CD4-positive, alpha-beta T cell treated with Interleukin-17A for 1 hour (primary cell): ENCODE data around the gene RPRD1A.
A peak's percentile ranks its signal among the peaks of the same experiment; 100 is the strongest.
"Not testable (repeated sequence)": the region's sequence is repeated elsewhere in the genome, so short reads cannot be mapped to it uniquely, and the experiment has no call there.

Source experiments
- DNase-seq: peaks from one replicate; pipeline ENCODE4 v3.0.0-alpha.2; 2020

RPRD1A gene, protein sequence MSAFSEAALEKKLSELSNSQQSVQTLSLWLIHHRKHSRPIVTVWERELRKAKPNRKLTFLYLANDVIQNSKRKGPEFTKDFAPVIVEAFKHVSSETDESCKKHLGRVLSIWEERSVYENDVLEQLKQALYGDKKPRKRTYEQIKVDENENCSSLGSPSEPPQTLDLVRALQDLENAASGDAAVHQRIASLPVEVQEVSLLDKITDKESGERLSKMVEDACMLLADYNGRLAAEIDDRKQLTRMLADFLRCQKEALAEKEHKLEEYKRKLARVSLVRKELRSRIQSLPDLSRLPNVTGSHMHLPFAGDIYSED

DNA sequence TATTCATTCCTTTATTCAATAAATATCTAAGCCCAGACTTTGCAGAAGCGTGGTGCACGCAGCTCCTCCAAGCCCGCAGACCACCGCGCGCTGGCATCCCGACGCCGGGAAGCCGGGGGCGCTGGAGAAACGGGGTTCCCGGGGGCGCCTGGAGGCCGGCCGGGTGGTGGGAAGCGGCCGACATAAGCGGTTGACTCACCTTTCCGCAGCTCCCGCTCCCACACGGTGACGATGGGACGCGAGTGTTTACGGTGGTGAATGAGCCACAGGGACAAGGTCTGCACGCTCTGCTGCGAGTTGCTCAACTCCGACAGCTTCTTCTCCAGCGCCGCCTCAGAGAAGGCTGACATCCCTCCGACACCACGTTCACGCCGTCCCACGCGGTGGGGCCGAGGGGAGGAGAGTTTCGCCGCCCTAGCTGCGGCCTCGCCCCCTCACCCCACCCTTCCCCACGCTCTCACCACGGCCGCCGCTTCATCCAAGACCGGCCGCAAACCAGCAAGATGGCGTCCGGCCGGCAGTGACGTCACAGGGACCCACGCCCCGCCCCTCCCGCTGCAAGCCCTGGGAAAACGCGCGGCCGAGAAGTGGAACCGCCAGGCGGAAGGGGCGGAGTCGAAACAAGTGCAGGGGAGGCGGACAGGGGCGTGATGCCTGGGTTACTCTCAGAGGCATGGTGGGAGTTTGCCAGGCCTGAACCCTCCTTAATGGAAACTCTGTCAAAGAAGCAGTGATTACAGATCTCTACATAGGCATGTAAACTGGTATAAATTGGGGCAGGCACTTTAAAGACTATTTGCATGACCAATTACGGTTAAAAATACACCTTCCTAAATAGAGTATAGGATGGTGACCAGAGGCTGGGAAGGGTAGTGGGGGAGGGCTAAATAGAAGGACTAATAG is at the start of gene RPRD1A:
RPRD1A (minus strand) TSS at position 505 of the 903 bp plus-strand sequence; CDS start at position 350, 155 bp downstream.
- peak; percentile 96 for DNase-seq

DNA sequence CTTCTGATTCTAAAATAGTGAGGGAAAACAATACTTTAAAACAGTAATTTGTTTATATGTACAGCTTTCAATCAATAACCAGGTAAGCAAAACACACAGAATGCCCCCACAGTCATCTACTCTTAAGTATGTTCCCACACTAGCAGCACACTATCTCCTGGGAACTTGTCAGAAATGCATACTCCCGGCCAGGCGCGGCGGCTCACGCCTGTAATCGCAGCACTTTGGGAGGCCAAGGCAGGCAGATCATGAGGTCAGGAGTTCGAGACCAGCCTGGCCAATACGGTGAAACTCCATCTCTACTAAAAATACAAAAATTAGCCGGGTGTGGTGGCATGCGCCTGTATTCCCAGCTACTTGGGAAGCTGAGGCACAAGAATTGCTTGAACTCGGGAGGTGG is 49.4 kb upstream of the RPRD1A start:
- not testable (repeated sequence) for DNase-seq

DNA sequence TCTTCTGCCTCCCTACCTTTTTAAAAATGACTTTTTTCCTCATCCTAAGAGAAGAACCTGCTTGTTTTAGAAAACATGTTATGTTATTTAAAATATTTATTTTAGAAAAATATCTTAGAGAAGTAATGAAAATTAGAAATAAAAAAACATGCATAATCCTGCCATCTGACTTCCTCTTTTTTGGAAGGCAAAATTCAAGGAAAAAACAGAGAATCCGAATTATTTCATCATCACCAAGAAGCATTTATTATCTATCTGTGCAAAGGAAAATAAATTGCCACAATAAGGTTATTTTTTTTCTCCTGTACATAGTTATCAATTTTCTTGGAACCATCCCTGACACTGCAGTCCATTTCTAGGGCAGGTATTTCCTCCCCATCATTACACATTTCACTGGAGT is 47.4 kb upstream of the RPRD1A start:
- DNase-seq = no peak

GRCh38 chr18:36114251-36114650 is 46.9 kb upstream of the RPRD1A start:
- no peak for DNase-seq

DNA sequence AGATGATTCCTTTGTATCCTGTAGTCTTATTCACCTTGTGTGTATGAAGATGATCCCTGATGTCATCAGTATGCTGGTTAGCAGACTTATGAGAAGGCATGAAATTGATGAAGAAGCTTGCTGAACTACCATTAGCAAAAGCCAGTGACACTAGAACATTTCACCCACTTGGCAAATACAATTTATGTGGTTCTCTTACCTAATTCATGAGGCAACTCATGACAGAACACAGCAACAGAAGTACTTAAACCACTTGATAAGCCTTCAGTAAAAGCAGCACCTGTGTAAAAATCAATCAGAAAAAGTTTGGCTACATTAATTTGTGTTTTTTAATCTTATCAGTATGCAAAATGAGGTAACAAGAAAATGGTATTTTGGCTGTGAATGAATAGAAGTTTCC is 44.9 kb upstream of the RPRD1A start:
- DNase-seq = no peak

GRCh38 chr18:36109737-36110136 is 42.4 kb upstream of the RPRD1A start:
- DNase-seq = no peak

GRCh38 chr18:36108601-36109000 is 41.2 kb upstream of the RPRD1A start:
- DNase-seq = no peak

DNA sequence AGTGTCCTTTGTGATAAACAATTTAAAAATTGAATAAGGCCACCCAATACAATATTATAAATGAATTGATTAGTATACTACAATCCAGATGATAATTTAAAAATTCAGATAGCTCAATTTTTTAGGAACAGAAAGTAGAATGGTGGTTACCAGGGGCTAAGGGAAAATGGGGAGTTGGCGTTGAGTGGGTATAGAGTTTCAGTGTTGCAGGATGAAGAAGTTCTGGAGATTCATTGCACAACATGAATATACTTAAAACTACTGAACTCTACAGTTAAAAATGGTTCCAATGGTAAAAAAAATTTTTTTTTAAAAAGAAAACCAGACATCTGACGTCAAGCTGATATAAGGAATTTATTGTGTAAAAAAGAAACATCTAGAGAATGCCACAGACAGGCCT is 40.8 kb upstream of the RPRD1A start:
- no peak for DNase-seq

GRCh38 chr18:36107477-36107876 is 40.1 kb upstream of the RPRD1A start:
- DNase-seq = no peak

DNA sequence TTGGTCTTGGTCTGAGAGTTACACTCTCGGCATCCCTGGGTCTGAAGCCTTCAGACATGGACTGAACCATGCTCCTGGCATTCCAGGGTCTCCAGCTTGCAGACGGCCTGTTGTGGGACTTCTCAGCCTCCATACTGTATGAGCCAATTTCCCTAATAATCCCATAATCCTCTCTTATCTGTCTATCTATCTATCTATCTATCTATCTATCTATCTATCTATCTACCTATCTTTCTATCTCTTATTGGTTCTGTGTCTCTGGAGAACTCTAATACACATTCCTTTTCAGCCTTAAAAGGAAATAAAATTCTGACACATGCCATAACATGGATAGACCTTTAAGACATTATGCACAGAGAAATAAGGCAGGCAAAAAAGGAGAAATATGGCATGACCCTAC is 37.4 kb upstream of the RPRD1A start:
- DNase-seq = no peak

DNA sequence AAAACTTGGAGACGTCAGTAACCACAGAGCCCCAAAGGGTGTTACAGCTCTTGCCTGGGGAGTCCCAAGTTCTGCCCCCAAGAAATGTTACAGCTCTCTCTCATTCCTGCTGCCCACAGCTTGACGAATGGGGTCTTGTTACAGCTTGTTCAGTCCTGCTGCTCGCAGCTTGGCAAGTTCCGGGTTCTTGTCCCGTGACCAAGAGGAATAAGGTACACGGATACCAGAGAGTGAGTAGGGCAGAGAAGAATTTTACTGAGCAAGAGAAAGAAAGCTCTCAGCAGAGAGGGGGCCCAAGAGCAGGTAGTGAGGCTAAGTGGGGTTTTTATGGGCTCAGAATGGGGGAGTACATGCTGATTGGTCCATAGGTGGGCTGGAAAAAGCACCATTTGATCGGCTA is 34.6 kb upstream of the RPRD1A start:
- DNase-seq = no peak

- DNase-seq = no peak
Measured at GRCh38 chr18:36099311-36099710, 32.0 kb upstream of the RPRD1A start.

DNA sequence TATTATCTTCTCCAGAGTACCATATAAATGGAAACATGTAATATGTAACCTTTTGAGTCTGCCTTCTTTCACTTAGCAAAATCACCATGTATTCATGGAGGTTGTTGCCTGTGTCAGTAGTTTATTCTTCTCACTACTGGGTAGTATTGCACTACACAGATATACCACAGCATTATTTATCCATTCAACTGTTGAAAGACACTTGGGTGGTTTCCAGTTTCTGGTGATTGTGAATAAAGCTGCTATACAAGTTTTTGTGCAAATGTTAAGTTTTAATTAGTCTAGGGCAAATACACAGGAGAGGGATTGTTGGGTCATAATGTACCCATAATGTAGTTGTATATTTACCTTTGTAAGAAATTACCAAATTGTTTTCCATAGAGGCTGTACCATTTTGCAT is 29.6 kb upstream of the RPRD1A start:
- no peak for DNase-seq

GRCh38 chr18:36095936-36096519 is 28.7 kb upstream of the RPRD1A start:
- peak; percentile 64 for DNase-seq

GRCh38 chr18:36094431-36094830 is 27.1 kb upstream of the RPRD1A start:
- no peak for DNase-seq

GRCh38 chr18:36092116-36092515 is 24.8 kb upstream of the RPRD1A start:
- not testable (repeated sequence) for DNase-seq

GRCh38 chr18:36089001-36089400 is 21.6 kb upstream of the RPRD1A start:
- DNase-seq = no peak

DNA sequence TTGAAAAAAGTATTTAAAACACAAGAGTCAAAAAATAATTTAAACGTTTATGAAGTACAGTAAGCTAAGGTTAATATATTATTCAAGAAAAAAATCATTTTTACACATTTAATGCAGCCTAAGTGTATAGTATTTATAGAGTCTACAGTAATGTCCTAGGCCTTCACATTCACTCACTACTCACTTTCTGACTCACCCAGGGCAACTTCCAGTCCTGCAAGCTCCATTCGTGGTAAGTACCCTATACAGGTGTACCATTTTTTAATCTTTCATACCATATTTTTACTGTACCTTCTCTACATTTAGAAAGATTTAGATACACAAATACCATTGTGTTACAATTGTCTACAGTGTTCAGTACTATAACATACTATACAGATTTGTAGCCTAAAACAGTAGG is 20.9 kb upstream of the RPRD1A start:
- no peak for DNase-seq

DNA sequence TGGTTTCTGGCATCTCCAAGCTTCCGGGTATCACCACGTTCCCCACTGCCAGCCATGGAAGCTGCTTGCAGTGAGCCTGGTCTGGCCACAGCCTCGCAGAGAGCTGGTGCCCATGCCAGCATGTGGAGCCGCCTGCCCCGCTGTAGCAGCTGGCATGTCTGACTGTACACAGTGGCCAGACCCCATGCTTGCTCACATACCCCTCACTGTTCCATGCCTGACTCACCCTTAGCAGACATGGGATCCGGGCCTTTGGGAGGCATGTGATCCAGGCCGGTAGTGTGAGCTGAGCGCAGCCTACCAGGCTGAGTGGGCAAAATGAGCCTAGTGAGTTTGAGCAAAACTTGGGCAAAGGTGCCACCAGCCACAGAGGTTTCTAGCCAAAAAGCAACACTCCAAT is 18.8 kb upstream of the RPRD1A start:
- no peak for DNase-seq

GRCh38 chr18:36085195-36085594 is 17.8 kb upstream of the RPRD1A start:
- DNase-seq = no peak

- DNase-seq = no peak
Measured at GRCh38 chr18:36083729-36084128, 16.4 kb upstream of the RPRD1A start.

DNA sequence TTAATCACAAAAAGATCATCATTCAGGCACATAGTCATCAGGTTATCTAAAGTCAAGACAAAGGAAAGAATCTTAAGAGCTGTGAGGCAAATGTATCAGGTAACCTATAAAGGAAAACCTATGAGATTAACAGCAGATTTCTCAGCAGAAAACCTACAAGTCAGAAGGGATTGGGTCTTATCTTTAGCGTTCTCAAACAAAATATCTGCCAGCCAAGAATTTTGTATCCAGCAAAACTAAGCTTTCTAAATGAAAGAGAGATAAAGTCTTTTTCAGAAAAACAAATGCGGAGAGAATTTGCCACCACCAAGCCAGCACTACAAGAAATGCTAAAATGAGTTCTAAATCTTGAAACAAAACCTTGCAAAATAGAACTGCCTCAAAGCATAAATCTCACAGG is 13.8 kb upstream of the RPRD1A start:
- DNase-seq = not testable (repeated sequence)

DNA sequence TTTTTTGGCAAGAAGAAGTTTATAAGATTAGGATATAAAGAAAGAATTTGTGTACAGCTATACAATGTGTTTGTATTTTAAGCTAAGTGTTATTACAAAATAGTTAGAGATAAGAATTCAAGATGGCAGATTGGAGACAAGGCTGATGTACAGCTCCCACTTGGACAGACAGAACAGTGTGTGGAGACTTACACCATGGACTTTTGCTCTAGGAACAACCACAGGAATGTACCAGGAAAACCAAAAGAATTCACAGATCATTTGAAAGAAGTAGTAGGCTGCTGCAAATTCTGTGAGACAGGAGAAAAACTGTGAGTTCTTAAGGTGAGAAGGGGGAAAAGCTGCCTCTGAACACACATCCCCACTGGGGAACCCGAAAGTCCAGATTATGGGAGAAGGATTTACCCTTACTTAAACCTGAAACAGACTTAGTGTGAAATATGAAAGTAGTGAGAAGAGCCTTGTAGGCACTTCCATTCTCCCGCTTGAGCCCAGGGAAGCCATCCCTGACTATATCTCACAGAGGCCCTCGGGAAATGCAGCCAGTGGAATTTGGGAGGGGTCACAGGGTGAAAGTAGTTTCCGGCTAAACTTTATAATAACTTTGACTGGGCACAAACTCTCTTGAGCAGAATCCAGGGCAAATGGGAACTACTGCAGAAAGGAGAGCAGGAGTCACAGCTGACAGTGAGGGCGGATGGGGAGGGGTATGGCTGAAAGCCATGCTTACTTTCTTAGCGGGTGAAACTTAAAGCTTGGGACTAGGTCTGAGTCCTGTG is 11.6 kb upstream of the RPRD1A start:
- no peak for DNase-seq
